ENCODE measurements around the gene APOA5.

Gene APOA5

DNA sequence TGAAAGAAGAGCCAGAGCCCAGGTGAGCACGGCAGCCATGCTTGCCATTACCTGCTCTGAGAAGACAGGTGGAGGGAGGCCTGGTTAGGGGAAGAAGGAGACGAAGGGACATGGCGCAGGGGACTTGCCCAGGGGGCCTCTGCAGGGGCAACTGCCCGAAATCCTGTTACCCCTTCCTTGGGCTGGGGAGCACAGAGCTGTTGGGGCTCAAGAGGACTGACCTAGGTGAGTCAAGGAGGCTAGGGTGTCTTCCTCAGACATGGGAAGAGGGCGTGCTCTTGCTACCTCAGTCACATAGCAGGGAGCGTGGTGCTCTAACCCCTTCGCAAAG lies at the start of gene APOA5:
TSS of gene APOA5 (minus strand) at position 67 of the 331 bp plus-strand sequence. CDS start at position 48, 19 bp downstream.
- Histone ChIP-seq H3K36me3 (ENCODE audit: control insufficient read depth, insufficient read depth, low read length) (no peaks in the 10 kb centered on the region), H3K27me3 (replicated peaks; ENCODE audit: control insufficient read depth, insufficient read depth, low read length) (no peaks in the 10 kb centered on the region), H3K4me3 (replicated peaks; ENCODE audit: low read depth, low read length) (no peak within 1 kb of the TSS)
- TF ChIP-seq CTCF (IDR thresholded peaks at IDR 0.05; ENCODE audit: insufficient read depth, low read length, poor library complexity, severe bottlenecking) = no peak
- DNase-seq (ENCODE audit: extremely low read depth, insufficient read length) = no peak

DNA sequence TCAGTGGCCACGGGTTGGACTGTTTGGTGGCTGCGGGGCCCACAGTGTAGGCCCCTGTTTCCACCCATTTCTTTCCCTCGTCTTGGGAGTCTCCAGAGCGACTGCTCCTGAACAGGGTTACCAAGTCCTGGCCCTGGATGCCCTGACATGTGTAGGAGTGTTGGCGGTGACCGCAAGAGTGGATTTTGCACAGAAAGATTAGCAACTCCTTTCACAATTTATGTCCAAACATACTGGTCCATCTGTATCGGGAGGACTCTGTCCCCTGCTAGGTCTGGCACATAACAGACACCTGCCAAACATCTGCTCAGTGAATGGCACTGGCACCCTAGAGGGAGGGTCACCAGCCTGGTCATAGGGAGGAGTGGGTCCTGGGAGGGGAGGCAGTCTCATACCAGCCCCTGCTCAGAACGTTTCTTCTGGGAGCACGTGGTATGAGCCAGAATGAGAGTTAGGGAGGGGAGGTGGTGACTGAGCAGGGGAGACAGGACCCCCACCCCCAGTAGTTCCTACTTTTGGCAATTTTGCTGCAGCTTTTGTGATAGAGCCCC lies 49.1 kb upstream of the APOA5 start:
- Histone ChIP-seq H3K4me3 (replicated peaks; ENCODE audit: low read depth, low read length) (no peak overlapping the region), H3K36me3 (ENCODE audit: control insufficient read depth, insufficient read depth, low read length) (peaks cover 14% of the 10 kb centered on the region), H3K27me3 (replicated peaks; ENCODE audit: control insufficient read depth, insufficient read depth, low read length) (no peaks in the 10 kb centered on the region)
- TF ChIP-seq CTCF (IDR thresholded peaks at IDR 0.05; ENCODE audit: insufficient read depth, low read length, poor library complexity, severe bottlenecking) = no peak
- DNase-seq (ENCODE audit: extremely low read depth, insufficient read length) = no peak

DNA sequence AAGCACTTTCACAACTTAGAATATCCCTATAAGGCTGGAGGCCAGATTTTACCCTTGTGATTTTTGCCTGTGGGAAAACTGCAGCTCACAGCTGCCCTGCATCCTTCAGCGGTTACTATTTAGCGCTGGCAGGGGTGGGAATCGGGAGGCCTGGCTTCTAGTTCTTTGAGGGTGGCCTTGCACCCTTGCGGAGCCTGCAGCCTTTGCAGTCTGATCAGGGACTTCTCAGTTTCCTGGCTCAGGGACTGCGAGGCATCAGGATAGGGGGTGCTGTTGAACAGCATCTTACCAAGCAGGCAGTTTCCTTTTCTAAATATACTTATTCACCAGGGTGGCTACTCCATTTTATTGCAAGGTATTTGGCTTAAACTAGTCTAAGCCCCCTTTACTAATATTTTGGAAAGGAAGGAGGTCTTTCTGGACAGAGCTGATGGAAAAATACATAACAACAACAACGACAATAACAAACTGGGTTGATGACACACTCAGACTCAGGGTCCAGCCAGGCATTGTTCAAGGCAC lies 48.6 kb upstream of the APOA5 start:
- Histone ChIP-seq H3K36me3 (ENCODE audit: control insufficient read depth, insufficient read depth, low read length) (peaks cover 9% of the 10 kb centered on the region), H3K27me3 (replicated peaks; ENCODE audit: control insufficient read depth, insufficient read depth, low read length) (no peaks in the 10 kb centered on the region), H3K4me3 (replicated peaks; ENCODE audit: low read depth, low read length) (no peak overlapping the region)
- peak; percentile 13 for TF ChIP-seq CTCF (IDR thresholded peaks at IDR 0.05; ENCODE audit: insufficient read depth, low read length, poor library complexity, severe bottlenecking)
- no peak for DNase-seq (ENCODE audit: extremely low read depth, insufficient read length)

DNA sequence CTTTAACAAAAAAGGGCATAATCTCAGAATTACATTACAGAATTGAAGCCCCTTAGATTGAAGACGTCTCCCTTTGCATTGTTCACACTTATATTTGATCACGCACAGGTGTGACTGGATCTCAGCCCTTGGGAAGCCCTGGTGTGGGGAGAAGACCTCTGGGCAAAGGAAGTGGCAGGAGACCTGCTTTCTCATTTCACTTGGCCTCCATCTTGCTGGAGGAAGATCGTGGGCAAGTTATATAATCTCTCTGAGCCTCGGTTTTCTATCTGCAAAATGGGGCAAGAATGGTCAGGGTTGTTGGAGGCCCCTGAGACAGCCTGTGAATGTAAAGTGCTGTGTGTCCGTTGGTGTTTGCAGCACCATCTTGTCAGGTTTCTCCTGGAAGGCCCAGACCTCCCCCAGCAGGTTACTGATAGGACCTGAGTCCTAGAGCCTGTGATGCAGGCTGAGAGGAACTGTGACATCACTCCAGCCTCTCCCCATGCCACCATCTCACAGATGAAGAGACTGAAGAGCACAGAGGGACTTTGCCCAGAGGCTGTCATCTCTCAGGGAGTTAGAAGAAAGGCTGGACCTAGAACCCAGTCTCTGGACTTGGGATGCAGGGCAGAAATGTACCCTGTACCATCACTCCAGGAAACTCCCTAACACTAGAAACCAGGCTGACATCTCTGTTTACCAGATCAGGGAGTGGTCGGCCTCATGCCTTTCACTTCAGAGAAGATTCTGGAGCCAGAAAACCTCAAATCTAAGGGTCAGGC lies 46.8 kb upstream of the APOA5 start:
- H3K36me3 ChIP-seq (ENCODE audit: control insufficient read depth, insufficient read depth, low read length) = peaks cover 3% of the 10 kb centered on the region
- no peak for TF ChIP-seq CTCF (IDR thresholded peaks at IDR 0.05; ENCODE audit: insufficient read depth, low read length, poor library complexity, severe bottlenecking)
- H3K27me3 ChIP-seq (replicated peaks; ENCODE audit: control insufficient read depth, insufficient read depth, low read length) = no peaks in the 10 kb centered on the region
- DNase-seq (ENCODE audit: extremely low read depth, insufficient read length) = no peak
- no peak overlapping the region for H3K4me3 ChIP-seq (replicated peaks; ENCODE audit: low read depth, low read length)

GRCh38 chr11:116837231-116838091 lies 45.8 kb upstream of the APOA5 start, which contains the start of gene APOA1:
APOA1 (minus strand) TSS chr11:116837622; CDS start chr11:116837387, 235 bp downstream.
- no peak for DNase-seq (ENCODE audit: extremely low read depth, insufficient read length)
- Histone ChIP-seq H3K27me3 (replicated peaks; ENCODE audit: control insufficient read depth, insufficient read depth, low read length) (no peaks in the 10 kb centered on the region), H3K36me3 (ENCODE audit: control insufficient read depth, insufficient read depth, low read length) (no peaks in the 10 kb centered on the region), H3K4me3 (replicated peaks; ENCODE audit: low read depth, low read length) (no peak within 1 kb of the TSS)
- TF ChIP-seq CTCF (IDR thresholded peaks at IDR 0.05; ENCODE audit: insufficient read depth, low read length, poor library complexity, severe bottlenecking) = no peak
